Stimulated activated CD4-positive, alpha-beta T cell treated with anti-CD3 and anti-CD28 coated beads, Interleukin-2, amount 100 ng/mL, for 48 hours (primary cell): ENCODE measurements around the gene LIG4.
"Not testable (repeated sequence)": the region's sequence is repeated elsewhere in the genome, so short reads cannot be mapped to it uniquely, and the experiment has no call there.

Experiments used
- DNase-seq, 2 donors: peaks; one replicate each; pipeline ENCODE4 v3.0.0-alpha.2; 2020

Gene LIG4

DNA sequence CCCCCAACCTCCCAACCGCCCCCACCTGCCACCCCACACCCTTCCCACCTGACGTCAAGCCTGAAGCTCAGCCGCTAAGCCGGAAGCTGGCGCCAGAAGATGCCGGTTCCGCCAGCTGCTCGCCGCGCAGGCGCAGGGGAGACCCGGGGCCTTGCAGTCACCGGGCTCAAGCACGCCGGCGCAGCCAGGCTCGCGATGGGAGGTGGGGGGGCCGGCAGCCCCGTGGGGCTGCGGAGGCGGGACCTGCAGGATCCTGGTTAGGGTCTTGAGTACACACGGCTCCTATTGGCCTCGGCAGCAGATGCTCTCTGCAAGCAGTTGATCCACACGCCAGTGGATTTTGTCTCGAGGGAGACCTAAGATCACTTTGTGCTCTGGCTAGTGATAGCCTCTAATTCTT, at the start of gene LIG4:
TSS of gene LIG4 (minus strand) at position 101 of the 400 bp plus-strand sequence. CDS start 4,268 bp downstream, outside the sequence.
- DNase-seq, result peak; percentile 82

DNA sequence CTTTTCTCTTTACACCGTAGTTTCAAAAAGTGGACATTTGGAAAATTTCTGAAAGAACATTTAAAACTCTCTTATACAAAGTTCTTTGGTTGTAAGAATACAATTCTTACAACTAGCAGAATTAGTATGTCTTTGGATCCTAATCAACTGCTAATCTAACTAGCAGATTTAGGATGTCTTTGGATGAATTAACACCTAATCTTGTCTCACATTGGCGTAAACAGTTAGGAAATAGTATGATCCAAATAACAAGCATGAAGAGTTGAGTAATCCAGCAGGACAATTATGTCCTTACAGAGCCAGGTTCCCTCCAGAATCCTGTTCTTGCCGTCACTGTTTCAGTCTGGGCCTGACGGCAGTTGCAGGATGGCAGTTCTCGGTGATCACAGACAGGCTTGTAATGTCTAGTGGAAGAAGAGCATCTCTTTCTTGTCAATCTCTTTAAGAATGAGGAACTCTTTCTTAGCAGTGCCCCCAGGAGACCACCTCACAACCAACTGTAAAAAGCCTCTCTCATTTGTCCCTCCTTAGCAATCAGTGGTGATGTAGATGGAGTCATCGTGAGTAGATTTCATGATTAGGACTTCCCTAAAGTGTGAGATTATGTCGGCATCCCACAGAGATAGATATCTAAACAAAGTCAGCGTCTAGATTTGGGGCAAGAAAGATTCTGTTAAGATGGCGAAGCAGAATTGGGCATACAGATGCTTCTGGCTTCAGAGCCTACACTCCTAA, 48.5 kb upstream of the LIG4 start:
- DNase-seq, result no peak

GRCh38 chr13:108257248-108257647, 41.9 kb upstream of the LIG4 start:
- no peak for DNase-seq

DNA sequence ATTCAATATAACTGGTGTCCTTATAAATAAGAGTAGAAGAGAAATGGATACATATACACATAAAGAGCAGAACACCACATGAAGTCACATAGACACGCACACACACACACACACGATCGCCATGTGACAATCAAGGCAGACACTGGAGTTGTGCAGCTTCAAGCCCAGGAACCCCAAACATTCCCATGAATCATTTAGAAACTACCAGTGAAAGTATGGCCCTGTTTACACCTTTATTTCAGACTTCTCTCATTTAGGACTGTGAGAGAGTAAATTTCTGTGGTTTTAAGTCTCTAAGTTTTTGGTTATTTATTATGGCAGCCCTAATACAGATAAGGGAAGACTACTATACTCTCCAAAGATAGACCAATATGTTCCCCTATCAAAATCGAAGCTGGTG, 33.8 kb upstream of the LIG4 start:
- no peak for DNase-seq

DNA sequence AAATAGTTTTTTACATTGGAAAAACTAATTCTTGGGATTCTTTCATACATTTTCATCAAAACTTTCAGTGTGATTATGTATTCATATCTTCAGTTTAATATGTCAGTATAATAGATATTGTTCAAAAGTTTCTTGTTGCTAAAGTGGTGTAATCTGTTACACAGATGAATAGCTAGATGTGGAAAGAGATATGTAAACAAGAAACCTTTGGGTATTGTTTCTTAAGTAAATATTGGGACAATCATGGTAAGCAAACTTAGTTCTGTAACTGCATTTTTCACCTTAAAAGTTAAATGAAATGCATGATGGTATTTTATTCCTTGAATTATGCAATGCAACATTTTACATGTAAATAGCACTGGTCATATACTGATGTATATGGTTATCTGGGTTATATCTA, 15.0 kb upstream of the LIG4 start:
- DNase-seq, result no peak

- DNase-seq, result peak; percentile 36 to 46
These were observed 12.4 kb upstream of the LIG4 start for GRCh38 chr13:108227651-108228272.

- DNase-seq, result no peak
These were observed 10.8 kb upstream of the LIG4 start for GRCh38 chr13:108226184-108226583.

- no peak for DNase-seq
These were observed 10.1 kb upstream of the LIG4 start for GRCh38 chr13:108225440-108225839.

DNA sequence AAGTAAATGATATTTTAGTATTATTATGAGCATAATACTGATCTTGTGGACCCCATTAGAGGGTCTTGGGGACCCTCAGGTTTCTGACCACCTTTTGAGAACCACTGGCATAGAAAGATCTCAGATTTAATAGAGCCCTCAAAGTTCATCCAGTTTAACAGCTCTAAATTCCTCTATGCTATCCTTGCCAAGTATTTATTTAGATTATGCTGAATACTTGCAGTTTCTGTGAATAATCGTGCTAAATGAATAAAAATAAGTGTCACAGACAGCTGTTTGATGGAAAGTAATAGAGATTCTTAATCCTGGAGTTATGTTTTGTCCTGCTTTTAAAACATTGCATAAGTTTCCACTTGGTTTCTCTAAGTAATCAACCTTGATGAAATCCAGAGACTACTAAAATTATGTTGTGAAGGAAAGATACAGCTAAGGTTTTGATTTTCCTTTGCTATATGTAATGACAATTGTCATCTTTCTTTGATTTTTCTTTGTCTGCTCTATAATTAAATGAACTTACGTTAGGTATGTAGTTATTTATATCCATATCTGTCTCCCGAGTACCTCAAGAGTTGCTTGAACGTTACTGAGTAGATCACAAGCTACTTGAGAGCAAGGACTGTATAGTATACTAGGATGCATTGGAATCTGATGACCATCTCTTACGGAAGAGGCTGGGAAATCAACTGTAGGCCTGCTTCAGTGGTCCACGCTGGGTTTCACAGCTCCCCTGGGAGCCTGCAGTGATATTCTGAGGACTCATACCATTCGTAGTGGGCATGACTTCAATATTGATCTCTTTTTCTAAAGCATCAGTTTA, 8.6 kb upstream of the LIG4 start:
- DNase-seq, result no peak

DNA sequence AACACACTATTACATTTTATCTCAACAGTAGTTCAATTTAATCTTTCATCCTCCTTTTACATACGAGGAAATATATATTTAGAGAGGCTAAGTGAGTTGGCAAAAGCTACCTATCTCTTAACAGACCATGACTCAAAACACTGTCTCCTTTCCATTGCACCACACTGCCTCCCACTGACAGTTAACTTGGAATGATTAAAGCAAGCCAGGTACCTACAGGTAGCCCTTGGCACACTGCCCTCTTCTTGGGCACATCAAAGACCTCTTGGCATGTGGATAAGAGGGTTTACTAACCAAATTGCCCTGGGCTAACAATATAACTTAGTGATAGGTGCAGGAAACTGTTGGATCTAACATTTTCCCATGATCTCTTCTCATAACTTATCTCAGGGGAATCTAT, 4.7 kb upstream of the LIG4 start:
- no peak for DNase-seq

DNA sequence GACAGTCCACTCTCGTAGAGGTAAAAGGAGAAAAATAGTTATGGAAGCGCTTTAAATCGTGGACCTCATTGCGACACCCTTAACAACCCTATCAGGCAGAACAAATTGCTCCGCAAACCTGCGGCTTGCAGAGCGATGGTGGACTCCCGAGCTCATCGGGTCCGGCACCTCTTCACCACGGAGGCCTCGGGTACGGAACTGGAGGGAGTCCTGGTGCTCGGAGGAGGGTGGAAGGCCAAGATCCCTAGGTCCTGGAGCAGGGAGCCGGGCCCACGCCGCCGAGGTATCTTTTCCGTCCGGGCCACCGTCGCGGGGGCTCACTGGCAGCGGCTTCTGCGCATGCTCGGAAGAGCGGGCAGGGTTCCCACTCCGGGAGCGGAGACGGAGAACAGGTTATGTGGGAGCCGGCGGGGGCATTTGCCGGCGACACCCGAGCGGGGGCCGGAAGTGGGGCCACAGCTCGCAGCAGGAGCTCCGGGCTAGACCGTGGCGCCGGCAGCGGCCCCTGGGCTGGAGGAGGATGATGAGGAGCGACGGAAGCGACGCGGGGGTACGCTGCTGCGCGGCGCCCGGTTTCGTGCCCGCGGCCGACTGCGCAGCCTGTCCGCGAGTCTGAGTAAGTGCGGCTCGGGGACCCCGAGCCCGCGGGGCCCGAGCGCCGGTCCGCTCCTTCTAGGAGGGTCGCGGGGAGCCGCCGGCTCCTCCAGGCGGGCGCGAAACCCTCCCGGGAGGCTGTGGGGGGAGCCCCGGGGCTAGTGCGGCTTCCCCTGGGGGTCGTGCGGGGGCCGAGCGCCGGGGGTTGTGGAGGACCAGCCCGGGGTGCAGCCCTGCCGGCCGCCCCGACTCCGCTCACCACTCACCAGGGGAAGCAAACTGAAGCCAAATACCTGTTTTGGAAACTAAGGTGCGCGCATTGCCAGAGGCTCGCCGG, 3.0 kb upstream of the LIG4 start, which contains the start of gene ABHD13:
TSS of gene ABHD13 (plus strand) at position 349 of the 931 bp plus-strand sequence. CDS start 10,827 bp downstream, outside the sequence.
- peak; percentile 82 to 88 for DNase-seq

DNA sequence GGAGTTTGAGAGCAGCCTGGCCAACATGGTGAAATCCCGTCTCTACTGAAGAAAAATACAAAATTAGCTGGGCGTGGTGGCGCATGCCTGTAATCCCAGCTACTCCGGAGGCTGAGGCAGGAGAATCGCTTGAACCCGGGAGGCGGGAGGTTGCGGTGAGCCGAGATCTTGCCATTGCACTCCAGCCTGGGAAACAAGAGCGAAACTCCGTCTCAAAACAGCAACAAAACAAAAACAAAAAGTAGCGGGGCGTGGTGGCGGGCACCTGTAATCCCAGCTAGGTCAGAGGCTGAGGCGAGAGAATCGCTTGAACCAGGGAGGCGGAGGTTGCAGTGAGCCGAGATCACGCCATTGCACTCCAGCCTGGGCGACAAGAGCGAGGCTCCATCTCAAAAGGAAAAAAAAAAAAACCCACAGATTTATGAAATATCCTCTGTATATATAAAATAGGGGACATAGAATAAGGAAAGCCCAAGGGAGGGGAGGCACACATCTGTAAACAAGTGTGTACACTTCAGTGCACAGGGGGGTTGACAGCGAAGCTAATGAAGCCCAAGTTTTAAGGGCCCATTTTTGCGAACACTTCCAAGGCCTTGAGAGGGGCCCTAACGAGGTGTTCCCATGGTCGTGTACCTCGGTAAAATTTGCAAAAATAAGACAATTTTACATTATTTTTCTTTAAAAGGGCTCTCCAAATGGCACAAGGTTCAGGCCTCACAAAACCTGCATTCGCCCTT, 2.1 kb upstream of the LIG4 start:
- not testable (repeated sequence) for DNase-seq

GRCh38 chr13:108214441-108215271, 680 bp downstream of the LIG4 start:
- no peak for DNase-seq

DNA sequence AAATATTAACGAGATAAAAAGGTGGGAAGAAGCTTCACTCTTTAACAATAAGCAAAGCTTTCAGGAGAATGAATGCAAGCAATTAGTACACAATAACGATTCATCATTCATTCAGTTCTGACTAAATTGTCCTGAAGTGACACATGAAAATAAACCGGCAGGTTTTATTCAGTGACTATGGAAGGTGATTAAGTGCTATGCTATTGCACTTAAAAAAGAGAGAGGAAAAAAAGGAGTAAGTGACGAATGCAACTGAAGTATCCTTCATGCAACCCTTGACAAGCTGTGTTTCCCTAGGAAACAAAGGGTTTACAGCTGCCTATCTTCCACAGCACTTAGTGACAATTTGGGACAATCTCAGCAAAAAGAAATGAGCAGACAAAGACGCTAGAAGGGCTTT, 1.4 kb downstream of the LIG4 start:
- no peak for DNase-seq

DNA sequence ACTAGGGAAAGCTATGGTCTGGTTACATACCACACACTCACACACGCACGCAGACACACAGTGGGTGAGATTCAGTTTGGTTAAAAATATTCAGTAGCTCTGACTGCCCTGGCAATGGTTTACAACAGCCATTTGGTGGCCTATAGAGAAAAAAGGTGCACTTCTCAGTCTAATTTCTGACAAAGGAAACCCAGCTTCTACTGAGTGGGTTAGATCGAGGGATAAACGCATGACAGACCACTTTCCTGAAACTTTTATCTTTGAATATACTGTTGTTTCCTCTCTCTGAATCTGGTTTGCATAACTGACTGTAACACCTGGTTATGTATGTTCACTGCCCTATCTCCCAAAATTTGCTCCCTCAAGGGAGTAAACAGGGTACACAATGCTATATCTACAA, 2.5 kb downstream of the LIG4 start:
- DNase-seq, result no peak

GRCh38 chr13:108210551-108210950, 4.8 kb downstream of the LIG4 start:
- no peak for DNase-seq

- DNase-seq, result no peak
These were observed 14.4 kb downstream of the LIG4 start for GRCh38 chr13:108200781-108201398.

DNA sequence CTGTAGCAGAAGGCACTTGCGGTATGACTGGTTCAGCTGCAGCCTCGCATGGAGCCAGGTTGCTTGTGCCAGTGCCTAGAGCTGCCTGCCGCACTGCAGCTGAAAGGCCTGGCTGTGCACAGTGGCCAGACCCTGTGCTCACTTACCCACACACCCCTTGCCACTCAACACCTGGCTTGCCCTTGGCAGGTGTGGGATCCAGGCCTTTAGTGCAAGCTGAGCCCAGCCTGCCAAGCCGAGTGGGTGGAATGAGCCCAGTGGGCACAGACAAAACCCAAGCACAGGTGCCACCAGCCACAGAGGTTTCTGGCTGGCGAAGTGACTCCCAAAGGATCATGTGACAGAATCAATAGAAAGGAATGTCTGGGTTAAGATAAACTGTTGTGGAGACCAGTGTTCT, 19.5 kb downstream of the LIG4 start:
- no peak for DNase-seq

GRCh38 chr13:108195146-108195545, 20.2 kb downstream of the LIG4 start:
- no peak for DNase-seq

DNA sequence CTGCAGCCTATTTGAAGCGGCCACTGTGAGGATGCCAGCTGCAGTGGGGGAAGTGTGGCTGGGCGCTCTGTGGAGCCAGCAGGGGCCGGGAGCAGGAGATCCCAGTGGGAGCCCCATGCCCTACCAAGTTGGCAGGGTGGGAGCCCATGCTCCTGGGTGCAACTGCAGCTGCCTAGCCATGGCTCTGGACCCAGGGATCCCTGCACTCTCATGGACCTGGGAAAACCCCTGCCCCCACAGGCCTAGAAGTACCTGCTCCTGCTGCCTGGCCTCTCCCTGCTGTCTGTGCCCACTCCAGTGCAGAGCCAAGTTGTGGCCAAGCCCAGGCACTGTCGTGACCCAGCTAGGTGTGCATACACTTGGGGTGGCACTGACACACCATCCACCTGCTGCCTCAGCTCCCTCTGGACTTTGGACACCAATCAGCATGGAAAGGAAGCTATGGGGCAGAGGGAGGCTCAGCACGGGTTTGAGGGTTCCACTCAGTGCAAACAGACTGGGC, 20.9 kb downstream of the LIG4 start:
- no peak for DNase-seq
